Coronary artery (tissue), 2 donors: ENCODE measurements around the gene DNM2.
"Not testable (repeated sequence)": the region's sequence is repeated elsewhere in the genome, so short reads cannot be mapped to it uniquely, and the experiment has no call there.

Experiments used
- DNase-seq: peaks from one replicate; pipeline ENCODE4 v3.0.0-alpha.2; 2017; ENCODE audit warnings: low spot score
- H3K27ac ChIP-seq, 2 donors: fragments of 200-600 bp; sonication (generic); one replicate each; pipeline ENCODE4 v1.5.1; 2016 to 2019
- H3K4me3 ChIP-seq: fragments of 200-600 bp; sonication (generic); 2 replicates; pipeline ENCODE4 v1.5.1; 2016; ENCODE audit warnings: mild to moderate bottlenecking, moderate library complexity
- CTCF ChIP-seq: fragments of 200-600 bp; sonication (generic); IDR thresholded peaks from one replicate; pipeline ENCODE4 v1.5.1; 2019; ENCODE audit warnings: antibody characterized with exemption

Gene DNM2

GRCh38 chr19:10868872-10869547 is 151.1 kb downstream of the DNM2 start:
- no peak for DNase-seq
- H3K27ac ChIP-seq: no peak overlapping the region
- TF ChIP-seq CTCF: no peak

GRCh38 chr19:10869872-10870311 is 152.0 kb downstream of the DNM2 start:
- DNase-seq, H3K4me3 ChIP-seq, H3K27ac ChIP-seq: not testable (repeated sequence)

More at GRCh38 chr19:10868872-10869547, 151.1 kb downstream of the DNM2 start:
- H3K4me3 ChIP-seq: no peak overlapping the region

GRCh38 chr19:10870501-10870954 is 152.6 kb downstream of the DNM2 start:
- TF ChIP-seq CTCF: no peak
- no peak for DNase-seq
- Histone ChIP-seq H3K4me3 (peak overlapping the region; percentile 79), H3K27ac (peak overlapping the region; percentile 61 to 92)

GRCh38 chr19:10870955-10871603 is 153.2 kb downstream of the DNM2 start, which contains the start of gene CARM1:
Gene CARM1 (plus strand): TSS chr19:10871553. CDS start chr19:10871703, 150 bp downstream.
- Histone ChIP-seq H3K27ac (peak within 1 kb of the TSS; percentile 68 to 96), H3K4me3 (peak within 1 kb of the TSS; percentile 98)
- TF ChIP-seq CTCF: peak; percentile 56
- DNase-seq: peak; percentile 99

- no peak for DNase-seq
- peak overlapping the region; percentile 98 for H3K4me3 ChIP-seq
- TF ChIP-seq CTCF: no peak
- H3K27ac ChIP-seq: peak overlapping the region; percentile 68 to 96
These were observed 154.0 kb downstream of the DNM2 start for GRCh38 chr19:10871711-10872545.

- DNase-seq: no peak
- H3K27ac ChIP-seq: peak overlapping the region; percentile 68 to 96
- TF ChIP-seq CTCF: no peak
- H3K4me3 ChIP-seq: peak overlapping the region; percentile 98
These were observed 154.7 kb downstream of the DNM2 start for GRCh38 chr19:10872546-10873107.

GRCh38 chr19:10874024-10874423 is 156.1 kb downstream of the DNM2 start:
- Histone ChIP-seq H3K4me3 (no peak overlapping the region), H3K27ac (no peak overlapping the region)
- TF ChIP-seq CTCF: no peak
- DNase-seq: no peak
